ENCODE measurements around the gene C11orf54. TPM values are rescaled to one million over a fixed set of nuclear protein-coding genes. Genes with fewer than 3 reads are reported as not detected.
"Not testable (repeated sequence)": the region's sequence is repeated elsewhere in the genome, so short reads cannot be mapped to it uniquely, and the experiment has no call there.

Gene C11orf54
- polyA plus RNA-seq, 3 donors from 2014 or later: 16.8 to 23.7 (median 21.2) TPM

GRCh38 chr11:93757924-93758865, 16.7 kb downstream of the C11orf54 start:
- Mint-ChIP-seq H3K4me1 (no peaks in the 10 kb centered on the region), H3K4me3 (no peak overlapping the region), H3K36me3 (peaks cover 18 to 44% (median 27%) of the 10 kb centered on the region in 3 donors), H3K27me3 (ENCODE audit: low read depth in 3 of 3) (no peaks in the 10 kb centered on the region), H3K9me3 (no peaks in the 10 kb centered on the region), H3K27ac (no peak overlapping the region)
- DNase-seq: no peak

- H3K9me3 Mint-ChIP-seq; H3K4me3 Mint-ChIP-seq; H3K4me1 Mint-ChIP-seq; H3K27me3 Mint-ChIP-seq (ENCODE audit: low read depth in 3 of 3); H3K27ac Mint-ChIP-seq; DNase-seq: not testable (repeated sequence)
- peaks cover 18 to 40% (median 27%) of the 10 kb centered on the region in 3 donors for H3K36me3 Mint-ChIP-seq
Observed at GRCh38 chr11:93759123-93759522, 17.7 kb downstream of the C11orf54 start.

- Mint-ChIP-seq H3K36me3 (peaks cover 17 to 40% (median 32%) of the 10 kb centered on the region in 3 donors), H3K27me3 (ENCODE audit: low read depth in 3 of 3) (no peaks in the 10 kb centered on the region), H3K4me3 (no peak overlapping the region)
Observed at GRCh38 chr11:93761910-93762309, 20.4 kb downstream of the C11orf54 start.

GRCh38 chr11:93765551-93765950, 24.1 kb downstream of the C11orf54 start:
- no peak overlapping the region for H3K27ac Mint-ChIP-seq
- no peak overlapping the region for H3K4me3 Mint-ChIP-seq
- DNase-seq: no peak
- no peaks in the 10 kb centered on the region for H3K4me1 Mint-ChIP-seq
- no peaks in the 10 kb centered on the region for H3K9me3 Mint-ChIP-seq
- peaks cover 8 to 19% (median 13%) of the 10 kb centered on the region in 3 donors for H3K36me3 Mint-ChIP-seq
- peaks cover 0 to 4% (median 0%) of the 10 kb centered on the region in 3 donors for H3K27me3 Mint-ChIP-seq (ENCODE audit: low read depth in 3 of 3)

More at GRCh38 chr11:93761910-93762309, 20.4 kb downstream of the C11orf54 start:
- DNase-seq: no peak
- no peaks in the 10 kb centered on the region for H3K4me1 Mint-ChIP-seq
- no peak overlapping the region for H3K27ac Mint-ChIP-seq
- H3K9me3 Mint-ChIP-seq: no peaks in the 10 kb centered on the region

- H3K4me3 Mint-ChIP-seq: no peak overlapping the region
- no peak for DNase-seq
- no peaks in the 10 kb centered on the region for H3K9me3 Mint-ChIP-seq
- no peak overlapping the region for H3K27ac Mint-ChIP-seq
- peaks cover 0 to 4% (median 0%) of the 10 kb centered on the region in 3 donors for H3K27me3 Mint-ChIP-seq (ENCODE audit: low read depth in 3 of 3)
- no peaks in the 10 kb centered on the region for H3K4me1 Mint-ChIP-seq
- peaks cover under 1 to 15% (median 7%) of the 10 kb centered on the region in 3 donors for H3K36me3 Mint-ChIP-seq
Observed at GRCh38 chr11:93766504-93766903, 25.0 kb downstream of the C11orf54 start.

GRCh38 chr11:93767018-93767417, 25.5 kb downstream of the C11orf54 start:
- peaks cover 0 to 4% (median 0%) of the 10 kb centered on the region in 3 donors for H3K27me3 Mint-ChIP-seq (ENCODE audit: low read depth in 3 of 3)
- H3K4me1 Mint-ChIP-seq: no peaks in the 10 kb centered on the region
- no peaks in the 10 kb centered on the region for H3K9me3 Mint-ChIP-seq
- no peak overlapping the region for H3K4me3 Mint-ChIP-seq
- DNase-seq: no peak
- H3K27ac Mint-ChIP-seq: no peak overlapping the region
- peaks cover 0 to 12% (median 7%) of the 10 kb centered on the region in 3 donors for H3K36me3 Mint-ChIP-seq

GRCh38 chr11:93770160-93770559, 28.7 kb downstream of the C11orf54 start:
- peaks cover 0 to 7% (median 0%) of the 10 kb centered on the region in 3 donors for H3K36me3 Mint-ChIP-seq
- no peak for DNase-seq
- no peak overlapping the region for H3K27ac Mint-ChIP-seq
- no peaks in the 10 kb centered on the region for H3K9me3 Mint-ChIP-seq
- no peaks in the 10 kb centered on the region for H3K4me1 Mint-ChIP-seq
- peaks cover 0 to 4% (median 1%) of the 10 kb centered on the region in 3 donors for H3K27me3 Mint-ChIP-seq (ENCODE audit: low read depth in 3 of 3)
- H3K4me3 Mint-ChIP-seq: no peak overlapping the region

GRCh38 chr11:93772123-93772522, 30.7 kb downstream of the C11orf54 start:
- no peak overlapping the region for H3K4me3 Mint-ChIP-seq
- H3K4me1 Mint-ChIP-seq: no peaks in the 10 kb centered on the region
- no peaks in the 10 kb centered on the region for H3K9me3 Mint-ChIP-seq
- H3K27me3 Mint-ChIP-seq (ENCODE audit: low read depth in 3 of 3): peaks cover 0 to 4% (median 1%) of the 10 kb centered on the region in 3 donors
- DNase-seq: no peak
- no peak overlapping the region for H3K27ac Mint-ChIP-seq
- no peaks in the 10 kb centered on the region for H3K36me3 Mint-ChIP-seq

GRCh38 chr11:93773045-93773477, 31.6 kb downstream of the C11orf54 start:
- no peaks in the 10 kb centered on the region for H3K4me1 Mint-ChIP-seq
- H3K4me3 Mint-ChIP-seq: no peak overlapping the region
- no peak for DNase-seq
- peaks cover 0 to 3% (median 0%) of the 10 kb centered on the region in 3 donors for H3K36me3 Mint-ChIP-seq
- no peak overlapping the region for H3K27ac Mint-ChIP-seq
- peaks cover 0 to 2% (median 1%) of the 10 kb centered on the region in 3 donors for H3K27me3 Mint-ChIP-seq (ENCODE audit: low read depth in 3 of 3)
- H3K9me3 Mint-ChIP-seq: no peaks in the 10 kb centered on the region

GRCh38 chr11:93773601-93774200, 32.2 kb downstream of the C11orf54 start:
- Mint-ChIP-seq H3K4me1 (no peaks in the 10 kb centered on the region), H3K4me3 (no peak overlapping the region), H3K27me3 (ENCODE audit: low read depth in 3 of 3) (peaks cover 0 to 1% (median 0%) of the 10 kb centered on the region in 3 donors), H3K27ac (no peak overlapping the region), H3K36me3 (peaks cover 0 to 3% (median 0%) of the 10 kb centered on the region in 3 donors), H3K9me3 (no peaks in the 10 kb centered on the region)
- no peak for DNase-seq

- not testable (repeated sequence) for H3K4me3 Mint-ChIP-seq; H3K4me1 Mint-ChIP-seq; H3K9me3 Mint-ChIP-seq; DNase-seq; H3K27me3 Mint-ChIP-seq (ENCODE audit: low read depth in 3 of 3); H3K36me3 Mint-ChIP-seq; H3K27ac Mint-ChIP-seq
Observed at GRCh38 chr11:93774560-93774959, 33.1 kb downstream of the C11orf54 start.

- DNase-seq: no peak
- no peaks in the 10 kb centered on the region for H3K4me1 Mint-ChIP-seq
- peaks cover 0 to 1% (median 0%) of the 10 kb centered on the region in 3 donors for H3K27me3 Mint-ChIP-seq (ENCODE audit: low read depth in 3 of 3)
- peaks cover 0 to 3% (median 0%) of the 10 kb centered on the region in 3 donors for H3K36me3 Mint-ChIP-seq
- no peak overlapping the region for H3K4me3 Mint-ChIP-seq
- H3K27ac Mint-ChIP-seq: peak overlapping the region in 1 of 6 donors; percentile 55
- H3K9me3 Mint-ChIP-seq: no peaks in the 10 kb centered on the region
Observed at GRCh38 chr11:93775289-93775688, 33.8 kb downstream of the C11orf54 start.

GRCh38 chr11:93783362-93783761, 41.9 kb downstream of the C11orf54 start:
- peak overlapping the region in 5 of 6 donors; percentile 86 to 97 (median 94) for H3K27ac Mint-ChIP-seq
- H3K9me3 Mint-ChIP-seq: no peaks in the 10 kb centered on the region
- peaks cover 0 to 3% (median 2%) of the 10 kb centered on the region in 3 donors for H3K27me3 Mint-ChIP-seq (ENCODE audit: low read depth in 3 of 3)
- no peak for DNase-seq
- peak overlapping the region; percentile 91 to 99 (median 95) for H3K4me3 Mint-ChIP-seq
- H3K36me3 Mint-ChIP-seq: peaks cover 0 to 3% (median 0%) of the 10 kb centered on the region in 3 donors
- H3K4me1 Mint-ChIP-seq: peaks cover 37 to 50% of the 10 kb centered on the region in 2 donors

GRCh38 chr11:93783765-93784144, 42.3 kb downstream of the C11orf54 start:
- Mint-ChIP-seq H3K9me3 (no peaks in the 10 kb centered on the region), H3K27ac (peak overlapping the region; percentile 86 to 97 (median 91)), H3K4me3 (peak overlapping the region; percentile 91 to 99 (median 95)), H3K27me3 (ENCODE audit: low read depth in 3 of 3) (peaks cover 0 to 3% (median 2%) of the 10 kb centered on the region in 3 donors), H3K4me1 (peaks cover 39 to 54% of the 10 kb centered on the region in 2 donors), H3K36me3 (peaks cover 0 to 5% (median 0%) of the 10 kb centered on the region in 3 donors)
- DNase-seq: no peak

Measured in immature natural killer cell (primary cell).